HG03457 (cell line): ENCODE data around the gene SYK.
A peak's percentile ranks its signal among the peaks of the same experiment; 100 is the strongest.
"Not testable (repeated sequence)": the region's sequence is repeated elsewhere in the genome, so short reads cannot be mapped to it uniquely, and the experiment has no call there.

ENCODE experiments used
- ATAC-seq: cut with Tn5 transposase; IDR thresholded peaks from one replicate; pipeline ENCODE4 v1.9.1; 2021; ENCODE audit warnings: moderate number of reproducible peaks; ENCODE audit not compliant: unreplicated experiment

The SYK gene

DNA sequence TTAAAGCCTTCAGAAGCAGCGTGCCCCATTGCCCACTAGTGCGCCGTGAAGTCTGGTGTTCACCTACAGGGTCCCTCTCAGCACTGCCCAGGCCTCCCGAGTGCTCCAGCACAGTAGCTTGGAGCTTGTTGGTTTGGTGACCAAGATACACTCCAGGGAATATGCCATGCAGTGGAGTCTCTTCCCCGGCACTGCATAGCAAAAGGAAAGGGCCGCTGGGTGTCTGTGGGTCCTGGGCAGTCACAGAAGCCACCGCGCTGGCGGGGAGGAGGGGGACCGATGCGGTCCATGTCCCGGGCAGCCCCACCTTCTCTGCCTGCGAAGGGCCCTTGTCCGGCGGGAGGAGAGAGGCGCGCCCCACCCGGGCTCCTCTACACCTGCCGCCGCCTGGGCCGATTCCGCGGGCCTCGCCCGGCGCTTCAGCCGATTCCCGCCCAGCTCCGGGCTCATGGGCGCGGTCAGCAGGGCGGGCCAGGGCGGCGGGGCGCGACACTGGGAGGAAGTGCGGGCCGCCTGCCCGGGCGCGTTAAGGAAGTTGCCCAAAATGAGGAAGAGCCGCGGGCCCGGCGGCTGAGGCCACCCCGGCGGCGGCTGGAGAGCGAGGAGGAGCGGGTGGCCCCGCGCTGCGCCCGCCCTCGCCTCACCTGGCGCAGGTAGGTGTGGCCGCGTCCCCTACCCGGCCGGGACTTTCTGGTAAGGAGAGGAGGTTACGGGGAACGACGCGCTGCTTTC lies at the start of gene SYK:
Gene SYK (plus strand): TSS at position 579 of the 732 bp plus-strand sequence. CDS start 42,080 bp downstream, outside the sequence.
- ATAC-seq: peak; percentile 38

DNA sequence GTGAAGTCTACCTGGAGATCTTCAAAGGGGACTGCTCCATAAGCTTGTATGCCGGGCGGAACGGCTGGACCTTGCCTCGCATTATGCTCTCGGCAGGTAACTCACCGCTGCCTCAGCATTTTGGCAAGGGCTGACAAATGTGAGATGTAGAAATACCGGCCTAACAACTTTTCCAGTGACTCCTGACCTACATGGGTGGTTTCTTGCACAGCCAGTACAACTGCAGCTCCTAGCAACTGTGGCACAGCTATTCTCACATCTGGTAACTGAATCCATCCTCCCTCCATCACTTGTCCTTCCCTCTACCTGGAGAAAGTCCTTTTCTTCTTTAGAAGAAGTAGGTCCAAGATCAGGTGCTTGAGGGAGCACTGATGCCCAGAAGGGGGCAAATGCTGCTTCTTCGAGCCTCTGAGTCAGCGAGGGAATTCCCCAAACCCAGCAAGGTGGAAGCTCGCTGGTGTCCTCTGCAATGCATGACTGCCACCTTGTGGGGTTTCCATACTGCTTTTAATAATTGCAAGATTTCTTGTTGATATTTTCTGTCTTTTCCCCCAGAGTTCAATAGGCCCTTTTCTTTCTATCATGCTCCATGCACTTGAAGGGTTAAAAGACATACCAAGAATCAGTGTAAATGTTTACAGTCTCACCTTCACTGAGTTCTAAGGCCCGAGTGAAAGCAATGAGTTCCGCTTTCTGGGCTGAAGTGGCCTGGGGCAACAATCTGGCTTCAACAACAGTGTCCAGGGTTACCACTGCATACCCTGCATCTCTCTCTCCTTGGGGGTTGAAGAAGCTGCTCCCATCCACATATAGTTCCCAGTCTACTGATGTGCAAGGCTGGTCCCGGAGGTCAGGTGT lies 45.9 kb upstream of the SYK start:
- not testable (repeated sequence) for ATAC-seq

DNA sequence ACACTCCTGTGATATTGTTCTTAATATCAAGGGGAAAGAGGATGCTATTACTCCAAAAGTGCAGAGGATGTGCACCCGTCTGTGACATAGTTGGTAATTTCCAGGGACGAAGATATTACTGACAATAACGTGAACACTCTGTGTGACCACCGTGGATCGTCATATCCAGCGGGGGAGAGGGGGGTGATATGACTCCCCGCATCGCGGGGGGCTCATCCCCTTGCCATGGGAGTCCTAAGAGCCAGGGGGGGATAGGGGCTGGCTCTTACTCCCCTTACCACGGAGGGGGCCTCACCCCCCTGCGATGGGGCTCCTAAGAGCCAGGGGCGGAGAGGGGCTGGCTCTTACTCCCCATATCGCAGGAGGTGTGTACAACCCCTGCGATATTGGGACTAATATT lies 41.0 kb upstream of the SYK start:
- not testable (repeated sequence) for ATAC-seq

- ATAC-seq: no peak
These were observed 34.9 kb upstream of the SYK start for GRCh38 chr9:90766731-90767130.

GRCh38 chr9:90767523-90768100 lies 34.0 kb upstream of the SYK start:
- ATAC-seq: no peak

DNA sequence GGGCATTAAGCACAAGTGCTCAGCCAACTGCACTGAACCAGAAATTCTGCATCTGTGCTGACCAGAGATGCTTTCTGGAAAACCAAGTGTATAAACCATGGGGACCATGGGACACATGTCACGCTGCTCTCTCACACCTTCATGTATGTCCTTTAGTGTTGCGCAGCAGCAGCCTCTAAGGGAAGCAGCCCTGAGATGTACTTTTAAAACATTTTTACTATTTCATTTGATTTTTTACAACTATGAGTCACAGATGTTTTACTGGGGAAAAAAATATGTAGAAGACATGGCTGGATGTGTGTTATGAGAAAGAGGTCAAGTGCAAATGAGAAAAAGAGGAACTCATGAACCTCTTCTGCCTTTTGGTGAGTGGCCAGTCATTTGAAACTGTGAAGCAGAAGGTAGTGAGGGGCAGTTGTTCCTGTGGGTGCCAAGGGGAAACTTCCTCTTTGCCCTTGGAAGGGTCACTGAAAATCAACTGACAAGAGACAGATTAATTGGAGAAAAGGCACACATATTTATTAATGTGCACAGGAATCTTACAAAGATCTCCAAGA lies 31.4 kb upstream of the SYK start:
- peak; percentile 37 for ATAC-seq

DNA sequence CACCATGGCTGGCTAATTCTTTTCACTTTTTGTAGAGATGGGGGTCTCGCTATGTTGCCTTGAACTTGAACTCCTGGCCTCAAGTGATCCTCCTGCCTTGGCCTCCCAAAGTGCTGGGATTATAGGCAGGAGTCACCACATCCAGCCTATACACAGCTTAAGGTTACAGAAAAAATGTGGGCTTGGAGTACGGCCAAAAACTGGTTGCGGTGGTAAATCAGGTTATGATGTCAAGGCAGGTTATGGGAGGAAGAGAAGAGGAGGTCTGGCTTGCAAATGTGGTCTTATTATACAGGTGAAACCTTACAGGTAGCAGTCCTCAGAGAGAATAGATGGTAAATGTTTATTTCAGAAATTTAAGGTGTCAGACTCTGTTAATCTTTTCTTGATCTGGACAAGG lies 30.7 kb upstream of the SYK start:
- ATAC-seq: no peak

- no peak for ATAC-seq
These were observed 29.2 kb upstream of the SYK start for GRCh38 chr9:90772386-90772785.

- no peak for ATAC-seq
These were observed 28.0 kb upstream of the SYK start for GRCh38 chr9:90773617-90774016.

DNA sequence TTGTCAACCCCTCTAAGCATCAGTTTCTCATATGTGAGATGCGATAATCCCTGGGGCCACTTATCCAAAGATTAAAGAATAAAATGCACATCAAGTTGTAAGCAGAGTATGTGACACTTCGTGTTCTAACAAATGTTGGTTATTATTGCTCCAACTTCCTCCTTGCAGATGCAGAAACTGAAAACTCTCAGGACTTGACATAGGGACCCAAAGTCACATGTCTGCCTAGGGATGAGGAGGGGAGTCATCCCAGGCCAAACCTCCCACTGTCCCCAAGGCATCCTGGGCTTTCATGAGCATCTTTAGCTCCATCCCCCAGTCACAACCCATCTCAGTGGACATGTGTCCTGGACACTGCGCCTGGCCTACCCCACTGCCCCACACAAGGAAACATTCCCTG lies 27.5 kb upstream of the SYK start:
- ATAC-seq: no peak

- peak; percentile 60 for ATAC-seq
These were observed 26.9 kb upstream of the SYK start for GRCh38 chr9:90774682-90775081.

GRCh38 chr9:90775657-90776056 lies 26.0 kb upstream of the SYK start:
- ATAC-seq: no peak

DNA sequence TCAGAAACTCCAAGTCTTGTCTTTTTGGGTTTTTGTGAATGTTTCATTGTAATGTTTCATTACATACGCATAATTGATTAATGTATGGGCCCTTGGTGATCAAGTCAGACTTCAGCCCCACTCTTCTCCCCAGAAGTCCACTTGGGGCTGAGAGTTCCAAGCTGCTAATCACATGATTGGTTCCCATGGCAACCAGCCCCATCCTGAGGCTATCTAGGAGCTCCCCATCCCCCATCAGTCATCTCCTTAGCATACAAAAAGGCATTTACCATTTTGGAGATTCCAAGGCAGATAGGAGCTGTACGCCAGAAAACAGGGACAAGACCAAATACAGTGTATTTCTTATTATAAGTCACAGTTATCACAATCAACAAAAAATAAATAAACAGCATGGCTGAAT lies 22.9 kb upstream of the SYK start:
- ATAC-seq: no peak

DNA sequence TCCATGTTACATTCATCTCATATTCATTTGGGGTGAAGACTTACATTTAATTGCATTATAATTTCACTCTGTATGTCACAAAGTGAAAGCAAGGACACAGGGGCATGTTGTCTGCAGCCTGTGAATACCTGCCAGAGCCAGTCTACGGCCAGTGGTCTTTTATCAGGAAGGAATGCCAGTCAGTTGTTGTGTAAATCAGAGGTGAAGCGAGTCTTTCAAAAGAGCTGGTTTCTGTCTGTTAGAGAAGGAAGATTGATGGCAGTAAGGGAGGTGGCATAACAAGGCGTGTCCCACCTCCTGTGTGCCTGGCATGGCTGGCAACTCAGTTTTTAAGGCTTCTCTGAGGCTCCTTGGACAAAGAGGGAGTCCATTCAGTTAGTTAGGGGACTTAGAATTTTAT lies 18.1 kb upstream of the SYK start:
- ATAC-seq: no peak

- ATAC-seq: no peak
These were observed 17.7 kb upstream of the SYK start for GRCh38 chr9:90783964-90784363.

GRCh38 chr9:90787771-90788460 lies 13.7 kb upstream of the SYK start:
- ATAC-seq: no peak

DNA sequence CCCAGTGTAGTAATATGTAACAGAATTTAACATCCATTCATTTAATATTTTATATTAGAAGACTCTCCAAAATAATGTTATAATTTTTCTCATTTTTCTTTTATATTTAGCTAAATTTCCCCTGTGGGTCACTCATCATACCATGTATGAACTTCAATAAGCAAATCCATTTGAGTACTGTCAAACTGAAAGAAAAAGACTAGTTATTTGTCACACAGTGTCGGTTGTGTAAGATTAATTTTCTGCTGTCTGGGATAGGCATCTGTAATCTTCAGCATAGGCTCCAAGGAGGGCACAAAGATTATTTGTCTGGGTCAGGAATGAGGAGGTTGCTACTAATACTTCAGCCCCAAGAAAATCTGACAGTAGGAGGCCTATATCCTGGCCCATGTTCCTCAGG lies 13.1 kb upstream of the SYK start:
- not testable (repeated sequence) for ATAC-seq

- ATAC-seq: no peak
These were observed 12.2 kb upstream of the SYK start for GRCh38 chr9:90789408-90789807.

- no peak for ATAC-seq
These were observed 11.8 kb upstream of the SYK start for GRCh38 chr9:90789862-90790261.

- not testable (repeated sequence) for ATAC-seq
These were observed 8.6 kb upstream of the SYK start for GRCh38 chr9:90793024-90793423.

DNA sequence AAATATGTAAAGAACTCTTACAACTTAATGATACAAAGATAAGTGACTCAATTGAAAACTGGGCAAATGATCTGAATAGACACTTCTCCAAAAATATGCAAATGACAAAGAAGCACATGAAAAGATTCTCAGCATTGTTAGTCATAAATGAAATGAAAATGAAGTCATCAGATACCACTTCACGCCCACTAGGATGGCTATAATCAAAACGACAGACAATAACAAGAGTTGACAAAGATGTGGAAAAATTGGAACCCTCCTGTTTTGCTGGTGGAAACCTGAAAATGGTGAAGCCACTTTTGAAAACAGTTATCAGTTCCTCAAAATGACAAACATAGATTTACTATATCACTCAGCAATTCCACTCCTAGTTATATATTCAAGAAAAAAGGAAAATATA lies 7.9 kb upstream of the SYK start:
- ATAC-seq: no peak
